ENCODE measurements around the gene MZB1. TPM values are rescaled to one million over a fixed set of nuclear protein-coding genes. Genes with fewer than 3 reads are reported as not detected.
A peak's percentile ranks its signal among the peaks of the same experiment; 100 is the strongest.
"Not testable (repeated sequence)": the region's sequence is repeated elsewhere in the genome, so short reads cannot be mapped to it uniquely, and the experiment has no call there.

The MZB1 gene
- total RNA-seq, 4 donors from 2014 or later, result 0.49 to 11.0 (median 2.0) TPM

GRCh38 chr5:139391570-139392323, 2.0 kb upstream of the MZB1 start:
- Histone ChIP-seq H3K9me3 (no peaks in the 10 kb centered on the region), H3K4me3 (peak overlapping the region; percentile 35 to 73 (median 56)), H3K27me3 (peaks cover 0 to 38% (median 0%) of the 10 kb centered on the region in 4 donors), H3K27ac (peak overlapping the region; percentile 26 to 80 (median 56)), H3K36me3 (no peaks in the 10 kb centered on the region), H3K4me1 (peaks cover 42 to 77% (median 45%) of the 10 kb centered on the region in 3 donors)
- 22 to 35% methylated on average over 15 to 17 of the region's 33 CpGs for WGBS, 2 donors
- no peak for DNase-seq
- no peak for TF ChIP-seq POLR2A (IDR thresholded peaks at IDR 0.05)
- TF ChIP-seq, protein P1, sequence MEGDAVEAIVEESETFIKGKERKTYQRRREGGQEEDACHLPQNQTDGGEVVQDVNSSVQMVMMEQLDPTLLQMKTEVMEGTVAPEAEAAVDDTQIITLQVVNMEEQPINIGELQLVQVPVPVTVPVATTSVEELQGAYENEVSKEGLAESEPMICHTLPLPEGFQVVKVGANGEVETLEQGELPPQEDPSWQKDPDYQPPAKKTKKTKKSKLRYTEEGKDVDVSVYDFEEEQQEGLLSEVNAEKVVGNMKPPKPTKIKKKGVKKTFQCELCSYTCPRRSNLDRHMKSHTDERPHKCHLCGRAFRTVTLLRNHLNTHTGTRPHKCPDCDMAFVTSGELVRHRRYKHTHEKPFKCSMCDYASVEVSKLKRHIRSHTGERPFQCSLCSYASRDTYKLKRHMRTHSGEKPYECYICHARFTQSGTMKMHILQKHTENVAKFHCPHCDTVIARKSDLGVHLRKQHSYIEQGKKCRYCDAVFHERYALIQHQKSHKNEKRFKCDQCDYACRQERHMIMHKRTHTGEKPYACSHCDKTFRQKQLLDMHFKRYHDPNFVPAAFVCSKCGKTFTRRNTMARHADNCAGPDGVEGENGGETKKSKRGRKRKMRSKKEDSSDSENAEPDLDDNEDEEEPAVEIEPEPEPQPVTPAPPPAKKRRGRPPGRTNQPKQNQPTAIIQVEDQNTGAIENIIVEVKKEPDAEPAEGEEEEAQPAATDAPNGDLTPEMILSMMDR (IDR thresholded peaks at IDR 0.05), result no peak
- intact Hi-C loops (cut with DNase I), result loop anchor here (5.0 kb wide), 1 partner anchor 49 kb away; the partner anchor contains the start of gene PAIP2

GRCh38 chr5:139390639-139391569, 1.2 kb upstream of the MZB1 start:
- Histone ChIP-seq H3K9me3 (no peaks in the 10 kb centered on the region), H3K27me3 (peaks cover 0 to 38% (median 0%) of the 10 kb centered on the region in 4 donors), H3K4me3 (peak overlapping the region in 1 of 4 donors; percentile 73), H3K4me1 (peaks cover 42 to 75% (median 45%) of the 10 kb centered on the region in 3 donors), H3K36me3 (no peaks in the 10 kb centered on the region), H3K27ac (peak overlapping the region; percentile 24 to 80 (median 43))
- no peak for DNase-seq
- WGBS, 2 donors, result 52 to 67% methylated on average over 5 to 6 of the region's 10 CpGs
- intact Hi-C loops (cut with DNase I), result loop anchor here (5.0 kb wide), 1 partner anchor 49 kb away; the partner anchor contains the start of gene PAIP2
- no peak for TF ChIP-seq POLR2A (IDR thresholded peaks at IDR 0.05)
- TF ChIP-seq, protein P1 (IDR thresholded peaks at IDR 0.05), result no peak

DNA sequence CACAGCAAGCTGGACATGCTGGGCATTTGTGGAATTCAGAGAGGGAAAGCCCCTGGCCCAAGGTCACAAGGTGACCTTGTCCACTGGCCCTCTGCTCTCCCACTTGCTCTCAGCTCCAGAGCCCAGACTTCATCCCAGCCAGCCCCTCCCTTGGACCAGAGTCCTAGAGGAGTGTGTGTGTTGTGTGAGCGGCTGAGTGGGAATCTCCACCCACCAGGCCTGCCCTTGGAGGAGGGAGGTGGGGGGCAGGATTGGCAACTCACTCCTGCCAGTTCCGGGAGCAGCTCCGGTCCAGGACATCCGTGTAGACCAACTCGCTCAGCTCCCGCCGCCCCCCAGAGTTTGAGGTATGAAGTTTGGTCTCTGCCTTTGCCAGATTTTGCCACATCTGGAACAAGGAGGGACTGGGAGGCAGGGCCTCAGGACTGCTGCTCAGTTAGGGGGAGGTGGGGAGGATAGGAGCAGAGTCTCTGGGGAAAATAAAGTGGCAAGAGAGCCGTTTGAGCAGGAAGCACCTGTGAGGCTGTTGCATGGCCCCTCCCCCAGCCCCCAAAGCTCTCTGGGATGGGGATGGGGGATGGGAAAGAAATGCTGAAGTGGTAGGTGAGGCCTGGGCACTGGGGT, 1.4 kb downstream of the MZB1 start:
- H3K36me3 ChIP-seq, result no peaks in the 10 kb centered on the region
- H3K27me3 ChIP-seq, result peaks cover 0 to 15% (median 0%) of the 10 kb centered on the region in 4 donors
- H3K27ac ChIP-seq, result peak overlapping the region in 1 of 4 donors; percentile 2
- no peaks in the 10 kb centered on the region for H3K9me3 ChIP-seq
- intact Hi-C loops (cut with DNase I), result no loop called here
- peak overlapping the region in 1 of 4 donors; percentile 29 for H3K4me3 ChIP-seq
- WGBS, 2 donors, result 4 to 14% methylated on average over 1 to 8 of the region's 8 CpGs
- no peak for DNase-seq
- TF ChIP-seq, protein P1 (IDR thresholded peaks at IDR 0.05), result no peak
- TF ChIP-seq POLR2A (IDR thresholded peaks at IDR 0.05), result no peak
- H3K4me1 ChIP-seq, result peaks cover 47 to 75% (median 49%) of the 10 kb centered on the region in 3 donors

DNA sequence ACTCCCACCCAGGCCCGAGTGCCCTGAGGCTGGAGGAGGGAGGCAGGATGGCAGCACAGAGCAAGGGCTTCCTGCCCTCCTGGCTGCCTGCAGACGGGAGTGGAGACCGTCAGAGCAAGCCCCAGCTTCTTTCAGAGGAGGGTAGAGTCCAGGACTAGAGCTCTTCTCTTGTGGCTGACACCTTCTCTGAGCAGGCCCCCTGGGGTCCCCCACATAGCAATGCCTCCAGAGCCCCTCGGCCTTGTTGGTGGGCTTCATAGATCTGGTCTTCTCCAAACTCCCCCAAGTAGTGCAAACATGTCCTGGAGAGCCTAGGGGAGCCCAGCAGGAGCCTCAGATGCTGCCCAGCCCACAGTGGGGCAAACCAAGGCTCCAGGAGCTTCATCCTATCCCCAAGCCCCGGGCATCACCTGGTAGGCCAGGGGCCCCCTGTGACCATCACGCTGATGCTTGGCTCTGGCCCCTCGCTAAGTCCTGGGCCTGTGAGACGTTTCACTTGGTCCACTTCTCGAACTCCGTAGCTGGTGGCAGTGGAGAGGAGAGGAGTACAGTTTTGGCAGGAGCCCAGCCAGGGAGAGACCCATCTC, 2.0 kb downstream of the MZB1 start:
- Histone ChIP-seq H3K9me3 (no peaks in the 10 kb centered on the region), H3K4me1 (peaks cover 41 to 71% (median 50%) of the 10 kb centered on the region in 3 donors), H3K36me3 (no peaks in the 10 kb centered on the region), H3K27me3 (peaks cover 0 to 9% (median 0%) of the 10 kb centered on the region in 4 donors), H3K4me3 (peak overlapping the region in 1 of 4 donors; percentile 29), H3K27ac (peak overlapping the region in 1 of 4 donors; percentile 2)
- TF ChIP-seq POLR2A (IDR thresholded peaks at IDR 0.05), result no peak
- WGBS, 2 donors, result 60 to 100% methylated on average over 1 of the region's 10 CpGs
- DNase-seq, result no peak
- intact Hi-C loops (cut with DNase I), result no loop called here

DNA sequence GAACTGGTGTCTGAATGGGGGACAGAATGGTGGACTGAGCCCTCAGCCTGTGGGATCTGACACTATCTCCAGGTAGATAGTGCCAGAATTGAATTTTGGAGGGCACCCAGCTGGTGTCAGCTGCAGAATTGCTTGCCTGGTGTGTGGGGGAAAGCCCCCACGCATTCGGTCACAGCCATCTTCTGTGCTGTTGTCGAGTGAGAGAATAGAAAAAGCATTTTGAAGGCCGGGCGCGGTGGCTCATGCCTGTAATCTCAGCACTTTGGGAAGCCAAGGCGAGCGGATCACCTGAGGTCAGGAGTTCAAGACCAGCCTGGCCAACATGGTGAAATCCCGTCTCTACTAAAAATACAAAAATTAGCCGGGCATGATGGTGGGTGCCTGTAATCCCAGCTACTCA, 2.8 kb downstream of the MZB1 start:
- intact Hi-C loops (cut with DNase I), result not testable (repeated sequence)

More for the DNA sequence above, 2.8 kb downstream of the MZB1 start:
- H3K36me3 ChIP-seq, DNase-seq, H3K27ac ChIP-seq, H3K4me3 ChIP-seq, H3K27me3 ChIP-seq, H3K9me3 ChIP-seq: not testable (repeated sequence)
- peaks cover 33 to 64% (median 47%) of the 10 kb centered on the region in 3 donors for H3K4me1 ChIP-seq
- 88 to 92% methylated on average over 7 to 10 of the region's 10 CpGs for WGBS, 2 donors

Data from esophagus squamous epithelium (tissue), 5 donors.